Mammary epithelial cell (primary cell): ENCODE results near the gene GOLT1A.

Experiments used
- CTCF ChIP-seq, 2 donors: IDR thresholded peaks in 1 of 2; conservative IDR thresholded peaks in 1 of 2; 2 replicates each; pipeline ENCODE4 v1.5.1; 2011 to 2012; ENCODE audit warnings: inconsistent platforms in 2 of 2, low read length in 2 of 2, mild to moderate bottlenecking in 2 of 2, control low read depth in 1 of 2, low read depth in 1 of 2; ENCODE audit not compliant: insufficient read depth in 1 of 2; ENCODE audit errors: extremely low read depth in 1 of 2
- EZH2 ChIP-seq: IDR thresholded peaks from 2 replicates; pipeline ENCODE4 v1.6.1; 2012; ENCODE audit warnings: low read length, inconsistent platforms, borderline replicate concordance

- TF ChIP-seq CTCF (conservative IDR thresholded peaks at IDR 0.05 in 1 of 2, IDR thresholded peaks at IDR 0.05 in 1 of 2; ENCODE audit: extremely low read depth in 1 of 2, insufficient read depth in 1 of 2, low read depth in 1 of 2, low read length in 2 of 2) (no peak), EZH2 (no peak)
Observed at GRCh38 chr1:204240233-204240632, 26.4 kb upstream of the GOLT1A start.
